GM12878 (cell line): ENCODE results near the gene TRIM38. TPM values are rescaled to one million over a fixed set of nuclear protein-coding genes. Genes with fewer than 3 reads are reported as not detected.
A peak's percentile ranks its signal among the peaks of the same experiment; 100 is the strongest.
"Not testable (repeated sequence)": the region's sequence is repeated elsewhere in the genome, so short reads cannot be mapped to it uniquely, and the experiment has no call there.

Experiments used
- ATAC-seq: fragments of 200-7000 bp; cut with Tn5 transposase; 3 replicates; pipeline ENCODE4 v1.9.1; 2020; ENCODE audit warnings: mild to moderate bottlenecking, moderate library complexity
- BruUV-seq: library from RNA; stranded (reverse); fragments of 400-500 nt; replicated peaks from 2 replicates; lab custom pipeline; 2021; lab: Mats Ljungman, UMichigan
- CTCF ChIA-PET: fragments of 300-600 bp; sonication (Branson Sonifier 250); formaldehyde crosslinking; extraction: SDS; loops from one replicate; lab custom pipeline; 2021; ENCODE audit warnings: inconsistent platforms; lab: Yijun Ruan, JAX
- POLR2A ChIA-PET: fragments of 350-600 bp; formaldehyde crosslinking; extraction: SDS; loops from one replicate; lab custom pipeline; 2021; ENCODE audit warnings: inconsistent platforms; lab: Charles Lee
- RAD21 ChIA-PET: fragments of 300-600 bp; sonication (Branson Sonifier 250); formaldehyde crosslinking; loops from one replicate; lab custom pipeline; 2023; ENCODE audit warnings: antibody characterized with exemption; ENCODE audit not compliant: unreplicated experiment; lab: Charles Lee
- SMC1A ChIA-PET: fragments of 300-600 bp; sonication (Branson Sonifier 250); formaldehyde crosslinking; loops from one replicate; lab custom pipeline; 2023; ENCODE audit not compliant: unreplicated experiment, uncharacterized antibody; lab: Charles Lee
- DNase-seq: peaks from one replicate; pipeline ENCODE4 v3.0.0-alpha.2; 2011; ENCODE audit warnings: low read depth, low spot score
- FAIRE-seq: peaks from 3 replicates; lab custom pipeline; 2011; peaks lifted over from hg19 to GRCh38; lab: Jason Lieb, UNC
- H2AFZ ChIP-seq: 2 replicates; pipeline ENCODE4 v1.6.0; 2011; ENCODE audit warnings: low read depth, low read length, control low read depth; ENCODE audit not compliant: control insufficient read depth
- H3K27ac ChIP-seq: 2 replicates; pipeline ENCODE4 v1.5.1; 2011; ENCODE audit warnings: control low read depth; ENCODE audit not compliant: control insufficient read depth, insufficient read depth
- H3K27me3 ChIP-seq, 2 experiments: replicated peaks in 1 of 2; 2 replicates each; pipeline versions ENCODE4 v1.6.0 to v1.6.1; 2011; ENCODE audit warnings: low read length in 1 of 2; ENCODE audit not compliant: control insufficient read depth in 2 of 2, insufficient read depth in 2 of 2
- H3K36me3 ChIP-seq, 2 experiments: 2 replicates each; pipeline ENCODE4 v1.5.1; 2011; ENCODE audit warnings: low read length in 1 of 2; ENCODE audit not compliant: control insufficient read depth in 2 of 2, insufficient read depth in 2 of 2
- H3K4me1 ChIP-seq: 2 replicates; pipeline ENCODE4 v1.6.1; 2011; ENCODE audit warnings: mild to moderate bottlenecking, low read length, moderate library complexity, mixed read lengths; ENCODE audit not compliant: control insufficient read depth, insufficient read depth
- H3K4me2 ChIP-seq: 2 replicates; pipeline ENCODE4 v1.6.0; 2011; ENCODE audit warnings: control low read depth; ENCODE audit not compliant: control insufficient read depth, insufficient read depth
- H3K4me3 ChIP-seq: fragments of 200-600 bp; sonication (generic); 2 replicates; pipeline ENCODE4 v1.5.1; 2016
- H3K79me2 ChIP-seq: 2 replicates; pipeline ENCODE4 v1.6.0; 2011; ENCODE audit warnings: low read length; ENCODE audit not compliant: control insufficient read depth, insufficient read depth
- H3K9ac ChIP-seq: 2 replicates; pipeline ENCODE4 v1.8.0; 2011; ENCODE audit warnings: low read length, control low read depth, mixed read lengths; ENCODE audit not compliant: control insufficient read depth, insufficient read depth
- H3K9me3 ChIP-seq: replicated peaks from 3 replicates; pipeline ENCODE4 v1.5.1; 2011; ENCODE audit warnings: mild to moderate bottlenecking, low read length; ENCODE audit not compliant: control insufficient read depth, insufficient read depth
- H4K20me1 ChIP-seq: 2 replicates; pipeline ENCODE4 v1.6.0; 2011; ENCODE audit not compliant: control insufficient read depth, insufficient read depth
- BMI1 ChIP-seq: fragments of 450-650 bp; IDR thresholded peaks from 2 replicates; pipeline ENCODE4 v1.6.1; 2016; ENCODE audit warnings: mild to moderate bottlenecking, moderate library complexity, borderline replicate concordance
- ESRRA ChIP-seq: IDR thresholded peaks from 2 replicates; pipeline ENCODE4 v1.6.1; 2012; ENCODE audit warnings: mild to moderate bottlenecking, low read length, improper control_type of control experiment
- FOXK2 ChIP-seq: fragments of 450-650 bp; IDR thresholded peaks from 2 replicates; pipeline ENCODE4 v1.6.1; 2017; ENCODE audit warnings: mild to moderate bottlenecking, moderate library complexity
- HDAC2 ChIP-seq: fragments of 200-600 bp; sonication (generic); IDR thresholded peaks from 2 replicates; pipeline ENCODE4 v1.6.1; 2017
- KAT2A ChIP-seq: conservative IDR thresholded peaks from 2 replicates; pipeline ENCODE4 v1.6.1; 2011; ENCODE audit warnings: low read depth, low read length; ENCODE audit not compliant: control insufficient read depth
- MYB ChIP-seq: fragments of 150-350 bp; IDR thresholded peaks from 2 replicates; pipeline ENCODE4 v1.6.1; 2014; ENCODE audit warnings: mild to moderate bottlenecking, low read depth, low read length, borderline replicate concordance
- NR2C1 ChIP-seq: fragments of 450-650 bp; IDR thresholded peaks from 2 replicates; pipeline ENCODE4 v1.6.1; 2017; ENCODE audit warnings: antibody characterized with exemption, mild to moderate bottlenecking, moderate library complexity
- NRF1 ChIP-seq: conservative IDR thresholded peaks from 2 replicates; pipeline ENCODE4 v1.6.1; 2011; ENCODE audit warnings: mild to moderate bottlenecking, low read depth, low read length, improper control_type of control experiment
- PAX5 ChIP-seq: IDR thresholded peaks from 2 replicates; pipeline ENCODE4 v1.6.1; 2011; ENCODE audit warnings: low read depth, low read length, borderline replicate concordance
- POLR2AphosphoS2 ChIP-seq: IDR thresholded peaks from 2 replicates; pipeline ENCODE4 v1.6.1; 2011; ENCODE audit warnings: low read depth, mild to moderate bottlenecking, low read length, improper control_type of control experiment, moderate library complexity
- POU2F2 ChIP-seq: IDR thresholded peaks from 3 replicates; pipeline ENCODE4 v1.6.1; 2011; ENCODE audit warnings: low read depth, mild to moderate bottlenecking, low read length, borderline replicate concordance
- RFX5 ChIP-seq: IDR thresholded peaks from 2 replicates; pipeline ENCODE4 v1.6.1; 2011; ENCODE audit warnings: low read depth, low read length, improper control_type of control experiment
- SMAD5 ChIP-seq: IDR thresholded peaks from 2 replicates; pipeline ENCODE4 v1.6.1; 2016; ENCODE audit warnings: antibody characterized with exemption, low read depth
- SMC3 ChIP-seq: IDR thresholded peaks from 2 replicates; pipeline ENCODE4 v1.6.1; 2011; ENCODE audit warnings: low read length, improper control_type of control experiment, borderline replicate concordance
- TAF1 ChIP-seq: IDR thresholded peaks from 2 replicates; pipeline ENCODE4 v1.6.1; 2011; ENCODE audit warnings: mild to moderate bottlenecking, low read depth, low read length, borderline replicate concordance
- TCF7 ChIP-seq: IDR thresholded peaks from 2 replicates; pipeline ENCODE4 v1.6.1; 2014; ENCODE audit warnings: antibody characterized with exemption, borderline replicate concordance
- ZNF622 ChIP-seq: fragments of 450-650 bp; IDR thresholded peaks from 2 replicates; pipeline ENCODE4 v1.6.1; 2017; ENCODE audit warnings: mild to moderate bottlenecking, inconsistent platforms
- ZNF687 ChIP-seq: fragments of 450-650 bp; IDR thresholded peaks from 2 replicates; pipeline ENCODE4 v1.6.1; 2017; ENCODE audit warnings: mild to moderate bottlenecking, moderate library complexity
- WGBS: methylation state at CpG from one replicate; pipeline ENCODE4 v1.1.6; 2016; ENCODE audit warnings: low lambda C conversion rate; ENCODE audit not compliant: insufficient replicate concordance, insufficient coverage; ENCODE audit errors: missing lambda C conversion rate; 5-methylcytosine and 5-hydroxymethylcytosine counted together
- in situ Hi-C: fragments of 300-500 bp; cut with MboI; formaldehyde crosslinking; loops from 9 replicates; pipeline ENCODE4 v1.14.3; 2018; ENCODE audit warnings: mixed read lengths
- intact Hi-C: fragments of 100-400 bp; cut with micrococcal nuclease; formaldehyde crosslinking; loops from one replicate; pipeline ENCODE4 v1.14.2; 2022; ENCODE audit not compliant: unreplicated experiment
- polyA plus RNA-seq, 11 experiments: library from polyadenylated mRNA; depleted of rRNA in 4 of 11; unstranded in 6 of 11; stranded (reverse) in 5 of 11; fragments of >200 nt; fragmentation: Nextera tagmentation in 4 of 11; fragmentation: Illumina TruSeq in 1 of 11; extraction: Ambion mirVana in 4 of 11; extraction: Trizol in 1 of 11; gene quantifications; 1 replicate in 1 of 11; 2 replicates in 10 of 11; pipeline versions ENCODE4 v1.2.1 to v1.2.3, GENCODE V29; 2011 to 2016; ENCODE audit warnings: inconsistent platforms in 2 of 11, missing spikeins in 2 of 11, low read depth in 1 of 11
- total RNA-seq, 4 experiments: library from RNA; depleted of rRNA in 3 of 4; stranded (reverse); fragments of >200 nt in 3 of 4; fragmentation: Illumina TruSeq in 1 of 4; extraction: Trizol in 1 of 4; gene quantifications; 2 replicates each; pipeline versions ENCODE4 v1.2.1 to v1.2.3, GENCODE V29; 2013 to 2021

Gene TRIM38
- total and polyA plus RNA-seq, 10 of the 15 experiments (the other 5 are each of a cell fraction or from before 2014, with no cell fraction given), result 4.5 to 14.7 (median 11.1) TPM

DNA sequence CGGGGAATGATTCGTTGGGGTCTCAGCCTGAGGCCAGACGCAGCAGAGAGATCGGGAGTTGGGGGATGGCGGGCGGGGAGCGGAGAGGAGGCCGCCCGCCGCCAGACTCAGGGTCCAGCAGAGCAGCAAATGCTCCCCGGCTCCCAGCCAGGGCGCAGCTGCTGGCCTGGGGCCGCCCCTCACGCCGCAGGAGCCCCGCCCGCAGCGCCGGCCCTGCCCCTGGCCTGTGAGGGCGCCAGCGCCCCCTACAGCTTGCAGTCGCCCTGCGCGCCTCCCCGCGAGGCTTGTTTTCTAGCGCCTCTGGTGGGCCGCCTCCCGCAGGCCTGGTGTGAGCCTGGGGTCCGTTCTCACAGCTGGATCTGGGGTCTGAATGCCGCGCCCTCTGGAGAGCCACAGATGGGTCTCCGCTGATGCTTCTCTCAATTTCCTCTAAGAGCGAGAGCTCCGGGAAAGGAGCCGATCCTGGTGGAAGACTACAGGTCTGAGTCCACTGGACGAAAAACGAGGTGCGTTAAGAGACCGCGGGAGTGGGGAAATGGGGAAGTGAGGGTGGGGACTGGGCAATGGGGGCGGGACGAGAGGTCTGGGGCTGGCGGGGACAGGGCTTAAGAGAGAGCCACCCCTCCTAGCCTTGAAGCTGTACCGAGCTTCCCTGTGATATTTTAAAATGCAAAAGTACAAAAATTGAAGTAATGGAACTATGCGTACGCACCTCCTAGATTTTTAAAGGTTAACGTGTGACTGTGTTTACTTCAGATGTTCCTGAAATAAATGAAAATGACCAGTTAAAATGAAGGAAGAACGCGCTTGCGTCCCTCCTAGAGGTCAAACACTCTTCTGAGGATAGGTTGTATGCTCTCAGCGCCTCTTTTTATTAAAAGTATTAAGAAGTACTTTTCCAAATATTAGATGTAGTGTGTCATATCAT lies 30.1 kb downstream of the TRIM38 start (continued):
- no peak; the same call in 1 of the 2 replicates for TF ChIP-seq ZNF687
- no peak for TF ChIP-seq HDAC2
- TF ChIP-seq MYB, result no peak
- no peak for TF ChIP-seq TCF7
- peak; percentile 84 for TF ChIP-seq TAF1
- no peak for TF ChIP-seq FOXK2
- peak; percentile 89 for TF ChIP-seq POLR2AphosphoS2
- no peak for TF ChIP-seq ESRRA
- no peak for TF ChIP-seq PAX5
- TF ChIP-seq BMI1, result no peak
- TF ChIP-seq RFX5, result peak; percentile 22; the same call in 1 of the 2 replicates
- TF ChIP-seq KAT2A, result no peak
- TF ChIP-seq ZNF622, result no peak
- no peak for TF ChIP-seq NRF1
- TF ChIP-seq SMC3, result peak; percentile 42; the same call in 1 of the 2 replicates
- TF ChIP-seq POU2F2, result no peak; the same call in 2 of the 3 replicates
- no peak for TF ChIP-seq NR2C1
- peak; percentile 48 for TF ChIP-seq SMAD5

DNA sequence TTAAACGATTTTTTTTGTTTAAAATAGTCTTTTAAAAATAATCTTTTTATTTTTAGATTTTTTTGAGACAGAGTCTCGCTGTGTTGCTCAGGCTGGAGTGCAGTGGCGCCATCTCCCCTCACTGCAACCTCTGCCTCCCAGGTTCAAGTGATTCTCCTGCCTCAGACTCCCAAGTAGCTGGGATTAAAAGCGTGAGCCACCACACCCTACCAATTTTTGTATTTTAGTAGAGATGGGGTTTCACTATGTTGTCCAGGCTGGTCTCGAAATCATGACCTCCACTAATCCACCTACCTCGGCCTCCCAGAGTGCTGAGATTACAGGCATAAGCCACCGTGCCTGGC lies 30.7 kb downstream of the TRIM38 start:
- H3K79me2 ChIP-seq, H3K36me3 ChIP-seq, H3K4me1 ChIP-seq, FAIRE-seq, H3K27me3 ChIP-seq, H4K20me1 ChIP-seq, in situ Hi-C loops, H3K9me3 ChIP-seq, BruUV-seq, DNase-seq: not testable (repeated sequence)
- intact Hi-C loops, result loop anchor here (5.0 to 10.0 kb wide), 3 partner anchors 206 to 769 kb away; no protein-coding TSS in a partner anchor
- ChIA-PET CTCF (interaction anchor here (0.6 to 8.4 kb wide), 22 partner anchors 10 to 708 kb away, joined by 3 to 112 read pairs (median 8); partner anchors contain the start of gene TRIM38), POLR2A (interaction anchor here (0.5 to 5.8 kb wide), 8 partner anchors 12 to 110 kb away, joined by 3 to 34 read pairs (median 6); partner anchors contain the start of gene TRIM38), RAD21 (interaction anchor here (1.0 to 7.1 kb wide), 9 partner anchors 10 to 204 kb away, joined by 4 to 53 read pairs (median 11); partner anchors contain the start of gene TRIM38), SMC1A (interaction anchor here (0.6 to 7.0 kb wide), 12 partner anchors 11 to 274 kb away, joined by 3 to 76 read pairs (median 4); a partner anchor contains a TSS)
- Histone ChIP-seq H2AFZ (peak overlapping the region; percentile 95), H3K4me2 (peak overlapping the region; percentile 72), H3K4me3 (peak overlapping the region; percentile 32; the same call in 1 of the 2 replicates), H3K9ac (peak overlapping the region; percentile 77), H3K27ac (peak overlapping the region; percentile 85)
- WGBS, result 0% methylated on average over 7 of the region's 7 CpGs
- peak; percentile 5; the same call in 2 of the 3 replicates for ATAC-seq
